Duodenal mucosa (tissue), 2 donors: ENCODE results near the gene DNAH2.
"Not testable (repeated sequence)": the region's sequence is repeated elsewhere in the genome, so short reads cannot be mapped to it uniquely, and the experiment has no call there.

Experiments
- H3K27ac ChIP-seq: one replicate; pipeline ENCODE4 v1.7.0; 2013; ENCODE audit warnings: low read depth, low read length
- H3K27me3 ChIP-seq, 2 donors: one replicate each; pipeline ENCODE4 v1.7.0; 2013; ENCODE audit warnings: low read length in 2 of 2, control low read depth in 1 of 2; ENCODE audit not compliant: insufficient read depth in 2 of 2, control insufficient read depth in 1 of 2
- H3K36me3 ChIP-seq, 2 donors: one replicate each; pipeline ENCODE4 v1.7.0; 2013; ENCODE audit warnings: low read length in 2 of 2, control low read depth in 1 of 2; ENCODE audit not compliant: insufficient read depth in 2 of 2, control insufficient read depth in 1 of 2
- H3K4me1 ChIP-seq, 2 donors: one replicate each; pipeline ENCODE4 v1.7.0; 2013; ENCODE audit warnings: low read length in 2 of 2, control low read depth in 1 of 2; ENCODE audit not compliant: insufficient read depth in 2 of 2, control insufficient read depth in 1 of 2
- H3K4me3 ChIP-seq, 2 donors: one replicate each; pipeline ENCODE4 v1.7.0; 2013; ENCODE audit warnings: low read length in 2 of 2, low read depth in 1 of 2
- H3K9ac ChIP-seq, 2 donors: one replicate each; pipeline ENCODE4 v1.7.0; 2013; ENCODE audit warnings: low read length in 2 of 2, low read depth in 1 of 2
- H3K9me3 ChIP-seq, 2 donors: one replicate each; pipeline ENCODE4 v1.7.0; 2013; ENCODE audit warnings: low read length in 2 of 2, control low read depth in 1 of 2; ENCODE audit not compliant: control insufficient read depth in 1 of 2

The DNAH2 gene

DNA sequence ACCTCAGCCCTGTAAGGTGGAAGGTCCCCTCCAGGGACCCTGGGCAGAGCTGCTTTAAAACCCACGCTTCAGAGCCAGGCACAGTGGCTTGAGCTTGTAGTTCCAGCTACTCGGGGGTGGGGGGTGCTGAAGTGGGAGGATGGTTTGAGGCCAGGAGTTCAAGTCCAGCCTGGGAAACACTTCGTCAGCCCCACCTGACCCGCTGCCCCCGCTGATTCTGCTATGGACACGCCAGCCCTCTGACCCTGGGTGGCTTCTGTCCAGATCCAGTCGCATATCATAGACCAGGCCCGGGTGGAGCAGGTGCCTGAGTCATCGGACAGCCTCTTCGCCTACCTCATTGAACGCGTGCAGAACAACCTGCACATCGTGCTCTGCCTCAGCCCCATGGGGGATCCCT lies 81.3 kb downstream of the DNAH2 start:
- Histone ChIP-seq H3K4me1 (no peaks in the 10 kb centered on the region), H3K9me3 (no peaks in the 10 kb centered on the region)

DNA sequence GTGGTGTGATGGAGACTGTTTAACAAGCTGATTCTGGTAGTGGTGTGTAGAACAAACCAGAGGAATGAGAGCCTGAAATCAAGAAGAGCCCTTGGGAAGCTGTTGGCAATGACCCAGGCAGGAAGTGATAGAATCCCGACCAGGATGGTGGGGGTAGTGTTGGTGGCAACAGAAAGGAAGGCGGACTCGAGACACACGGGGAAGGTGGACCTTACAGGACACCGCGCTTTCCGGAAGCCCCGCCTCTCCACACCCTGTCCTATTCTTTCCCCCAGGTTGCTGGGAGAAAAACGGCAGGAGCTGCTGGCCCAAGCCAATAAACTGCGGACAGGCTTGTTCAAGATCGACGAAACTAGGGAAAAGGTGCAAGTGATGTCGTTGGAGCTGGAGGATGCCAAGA lies 86.4 kb downstream of the DNAH2 start:
- Histone ChIP-seq H3K36me3 (no peaks in the 10 kb centered on the region), H3K27ac (no peak overlapping the region), H3K4me1 (no peaks in the 10 kb centered on the region), H3K27me3 (peaks cover 0 to 2% of the 10 kb centered on the region in 2 donors), H3K9me3 (no peaks in the 10 kb centered on the region), H3K9ac (no peak overlapping the region), H3K4me3 (peak overlapping the region in 1 of 2 donors; percentile 16)

More for the DNA sequence above, 81.3 kb downstream of the DNAH2 start:
- Histone ChIP-seq H3K27ac (no peak overlapping the region), H3K4me3 (no peak overlapping the region), H3K36me3 (no peaks in the 10 kb centered on the region), H3K9ac (no peak overlapping the region), H3K27me3 (peaks cover 0 to 6% of the 10 kb centered on the region in 2 donors)

DNA sequence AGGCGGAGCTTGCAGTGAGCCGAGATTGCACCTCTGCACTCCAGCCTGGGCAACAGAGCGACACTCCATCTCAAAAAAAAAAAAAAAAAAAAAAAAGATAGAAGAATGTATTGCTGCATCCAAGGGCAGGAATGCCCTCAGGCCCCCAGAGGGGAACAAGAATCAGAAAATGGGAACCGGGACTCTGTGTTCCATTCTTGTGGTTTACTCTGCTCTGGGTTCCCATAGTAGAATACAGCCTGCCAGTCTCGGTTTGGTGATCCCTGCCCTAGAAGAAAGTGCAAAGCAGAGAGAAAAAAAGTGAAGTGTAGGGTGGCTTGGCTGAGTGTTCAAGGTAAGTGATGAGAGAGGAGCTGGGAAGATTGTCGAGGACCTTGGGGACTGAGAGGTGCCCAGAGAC lies 89.0 kb downstream of the DNAH2 start:
- Histone ChIP-seq H3K9me3 (no peaks in the 10 kb centered on the region), H3K36me3 (no peaks in the 10 kb centered on the region), H3K27ac (no peak overlapping the region), H3K9ac (no peak overlapping the region), H3K4me3 (no peak overlapping the region), H3K4me1 (no peaks in the 10 kb centered on the region), H3K27me3 (no peaks in the 10 kb centered on the region)

DNA sequence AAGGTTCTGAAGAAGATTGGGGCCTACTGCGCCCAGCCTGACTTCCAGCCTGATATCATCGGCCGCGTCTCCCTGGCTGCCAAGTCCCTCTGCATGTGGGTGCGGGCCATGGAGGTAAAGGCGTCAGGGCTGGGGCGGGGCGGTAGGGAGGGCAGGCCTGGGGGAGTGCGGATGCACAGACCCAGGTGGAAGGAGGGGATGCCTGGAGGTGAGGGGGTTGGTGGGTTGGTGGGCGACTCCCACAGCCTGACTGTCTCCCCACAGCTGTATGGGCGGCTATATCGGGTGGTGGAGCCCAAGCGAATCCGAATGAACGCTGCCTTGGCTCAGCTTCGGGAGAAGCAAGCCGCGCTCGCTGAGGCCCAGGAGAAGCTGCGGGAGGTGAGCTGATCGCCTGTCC lies 89.7 kb downstream of the DNAH2 start:
- no peaks in the 10 kb centered on the region for H3K9me3 ChIP-seq
- no peaks in the 10 kb centered on the region for H3K36me3 ChIP-seq
- H3K9ac ChIP-seq: no peak overlapping the region
- no peaks in the 10 kb centered on the region for H3K4me1 ChIP-seq
- H3K4me3 ChIP-seq: no peak overlapping the region
- no peak overlapping the region for H3K27ac ChIP-seq
- H3K27me3 ChIP-seq: no peaks in the 10 kb centered on the region

DNA sequence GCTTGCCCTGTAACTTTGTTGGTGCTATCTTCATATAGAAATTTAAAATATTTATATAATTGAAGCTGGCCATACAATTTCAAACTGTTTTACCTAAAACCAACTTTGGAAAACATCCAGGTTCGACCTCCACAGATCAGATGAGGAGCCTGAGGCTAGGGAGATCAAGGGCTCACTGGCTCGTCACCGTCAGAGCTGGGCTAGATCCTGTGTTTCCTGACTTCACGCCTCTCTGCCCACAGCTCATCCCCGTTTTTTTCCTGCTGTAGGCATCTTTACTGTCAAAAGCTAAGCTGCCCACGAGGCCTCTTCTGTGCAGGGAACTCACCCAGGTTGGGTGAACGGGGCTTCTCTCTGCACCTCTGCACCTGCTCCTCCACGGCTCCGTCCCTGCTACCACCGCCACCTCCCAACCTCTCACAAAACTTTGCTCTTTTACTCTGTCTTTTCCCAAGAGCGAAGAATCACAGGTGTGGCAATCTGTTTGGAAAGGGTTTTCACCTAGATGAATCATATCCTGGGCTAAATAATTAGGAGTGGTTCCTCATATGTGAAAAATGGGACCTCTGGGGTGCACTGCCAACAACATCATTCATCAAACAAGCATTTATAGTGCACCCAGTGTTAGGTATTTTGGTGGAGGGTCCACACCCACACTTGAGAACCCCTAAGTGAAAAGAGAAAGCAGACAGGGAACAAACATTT lies 91.7 kb downstream of the DNAH2 start:
- Histone ChIP-seq H3K9ac (no peak overlapping the region), H3K4me1 (no peaks in the 10 kb centered on the region), H3K27me3 (no peaks in the 10 kb centered on the region), H3K4me3 (no peak overlapping the region), H3K27ac (no peak overlapping the region), H3K9me3 (no peaks in the 10 kb centered on the region), H3K36me3 (no peaks in the 10 kb centered on the region)

DNA sequence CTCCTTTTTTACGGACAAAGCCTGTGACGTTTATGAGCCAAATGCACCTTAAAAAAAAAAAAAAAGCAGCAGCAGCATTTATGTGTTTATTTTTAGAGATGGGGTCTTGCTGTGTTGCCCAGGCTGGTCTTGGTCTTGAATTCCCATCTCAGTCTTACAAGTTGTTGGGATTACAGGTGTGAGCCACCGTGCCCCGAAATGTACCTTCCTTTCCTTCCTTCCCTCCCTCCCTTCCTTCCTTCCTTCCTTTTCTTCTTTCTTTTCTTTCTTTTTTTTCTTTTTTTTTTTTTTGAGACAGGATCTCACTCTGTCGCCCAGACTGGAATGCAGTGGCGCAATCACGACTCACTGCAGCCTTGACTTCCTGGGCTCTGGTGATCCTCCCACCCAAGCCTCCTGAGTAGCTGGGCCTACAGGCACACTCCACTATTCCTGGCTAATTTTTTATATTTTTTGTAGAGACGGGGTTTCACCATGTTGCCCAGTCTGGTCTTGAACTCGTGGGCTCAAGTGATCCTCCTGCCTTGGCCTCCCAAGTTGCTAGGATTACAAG lies 92.3 kb downstream of the DNAH2 start:
- H3K36me3 ChIP-seq, H3K27ac ChIP-seq, H3K4me3 ChIP-seq, H3K4me1 ChIP-seq, H3K27me3 ChIP-seq, H3K9ac ChIP-seq, H3K9me3 ChIP-seq: not testable (repeated sequence)

DNA sequence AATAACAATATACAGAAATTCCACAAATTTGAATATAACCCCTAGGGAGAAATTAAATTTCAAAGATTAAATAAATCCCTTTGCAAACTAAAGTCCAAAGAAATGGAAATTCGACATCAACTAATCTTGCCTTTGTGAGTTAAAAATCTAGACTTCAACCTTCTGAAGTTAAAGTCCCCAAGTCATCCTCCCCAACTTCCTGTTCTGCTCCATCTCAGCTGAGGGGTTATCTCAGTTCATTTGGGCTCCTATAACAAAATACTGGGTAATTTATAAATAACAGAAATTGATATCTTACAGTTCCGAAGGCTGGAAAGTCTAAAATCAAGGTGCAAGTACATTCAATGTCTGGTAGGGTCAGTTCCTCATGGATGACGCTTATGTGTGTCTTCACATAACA lies 93.7 kb downstream of the DNAH2 start:
- Histone ChIP-seq H3K9me3 (no peaks in the 10 kb centered on the region), H3K4me3 (no peak overlapping the region), H3K36me3 (no peaks in the 10 kb centered on the region), H3K9ac (no peak overlapping the region), H3K27me3 (no peaks in the 10 kb centered on the region), H3K27ac (no peak overlapping the region), H3K4me1 (no peaks in the 10 kb centered on the region)

DNA sequence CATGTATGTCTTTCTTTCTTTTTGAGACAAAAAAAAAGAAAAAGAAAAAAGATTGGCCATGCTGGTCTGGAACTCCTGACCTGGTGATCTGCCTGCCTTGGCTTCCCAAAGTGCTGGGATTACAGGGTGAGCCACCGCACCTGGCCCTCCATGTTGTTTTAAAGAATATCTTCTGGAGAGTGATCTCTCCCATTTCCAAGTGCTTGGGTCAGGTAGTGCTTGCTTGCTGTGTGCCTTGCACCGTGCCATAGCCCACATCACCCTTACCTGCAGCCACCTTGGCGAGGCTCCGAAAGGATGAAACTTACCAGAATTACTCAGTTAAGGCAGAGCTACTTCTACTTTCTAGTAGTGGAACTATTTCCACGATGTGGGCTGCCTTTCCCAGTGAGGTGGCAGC lies 97.4 kb downstream of the DNAH2 start:
- H3K4me1 ChIP-seq: no peaks in the 10 kb centered on the region
- no peaks in the 10 kb centered on the region for H3K9me3 ChIP-seq
- no peak overlapping the region for H3K4me3 ChIP-seq
- H3K9ac ChIP-seq: no peak overlapping the region
- no peak overlapping the region for H3K27ac ChIP-seq
- no peaks in the 10 kb centered on the region for H3K27me3 ChIP-seq
- no peaks in the 10 kb centered on the region for H3K36me3 ChIP-seq

DNA sequence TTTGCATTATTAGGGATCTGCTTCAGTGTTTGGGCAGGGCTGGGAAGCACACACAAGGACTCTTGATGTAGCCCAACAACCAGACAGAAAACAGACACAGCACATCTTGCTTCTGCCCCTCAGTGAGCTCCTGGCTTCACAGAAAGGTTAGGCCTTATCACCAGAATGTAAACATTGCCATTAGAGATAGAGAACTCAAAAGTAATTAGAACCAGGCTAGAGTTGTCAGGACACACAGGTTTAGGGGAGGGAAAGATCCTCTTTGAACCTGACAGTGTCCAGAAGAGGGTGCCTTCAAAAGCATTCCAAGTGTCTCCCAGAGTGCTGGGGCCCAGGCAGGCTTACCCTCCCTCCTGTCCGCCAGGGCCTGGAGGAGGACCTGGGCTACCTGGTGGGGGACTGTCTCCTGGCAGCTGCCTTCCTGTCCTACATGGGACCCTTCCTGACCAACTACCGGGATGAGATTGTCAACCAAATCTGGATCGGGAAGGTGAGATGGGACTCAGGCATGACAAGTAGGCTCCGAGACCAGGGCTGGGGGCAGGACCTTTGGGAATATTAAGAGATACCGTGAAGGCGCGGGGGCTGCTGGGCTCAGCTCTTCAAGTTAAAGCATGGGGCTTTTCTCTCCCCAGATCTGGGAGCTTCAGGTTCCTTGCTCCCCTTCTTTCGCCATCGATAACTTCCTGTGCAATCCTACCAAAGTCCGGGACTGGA lies 99.5 kb downstream of the DNAH2 start:
- H3K27me3 ChIP-seq: no peaks in the 10 kb centered on the region
- H3K27ac ChIP-seq: no peak overlapping the region
- no peak overlapping the region for H3K9ac ChIP-seq
- no peaks in the 10 kb centered on the region for H3K36me3 ChIP-seq
- H3K4me3 ChIP-seq: no peak overlapping the region
- no peaks in the 10 kb centered on the region for H3K4me1 ChIP-seq
- H3K9me3 ChIP-seq: no peaks in the 10 kb centered on the region

DNA sequence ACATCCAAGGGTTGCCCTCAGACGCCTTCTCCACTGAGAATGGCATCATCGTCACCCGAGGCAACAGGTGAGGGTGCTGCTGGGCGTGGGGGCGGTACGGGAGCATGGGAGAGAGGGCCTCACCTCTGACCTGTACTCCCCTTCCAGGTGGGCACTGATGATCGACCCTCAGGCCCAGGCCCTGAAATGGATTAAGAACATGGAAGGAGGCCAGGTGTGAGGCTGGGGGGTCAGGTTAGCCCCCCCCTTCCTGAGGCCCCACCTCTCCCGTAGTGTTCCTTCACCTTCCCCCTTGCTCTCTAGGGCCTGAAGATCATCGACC lies 100.1 kb downstream of the DNAH2 start:
- H3K4me1 ChIP-seq: no peaks in the 10 kb centered on the region
- no peak overlapping the region for H3K9ac ChIP-seq
- H3K27ac ChIP-seq: no peak overlapping the region

More for the DNA sequence above, 100.1 kb downstream of the DNAH2 start:
- H3K36me3 ChIP-seq: no peaks in the 10 kb centered on the region
- no peaks in the 10 kb centered on the region for H3K27me3 ChIP-seq
- no peaks in the 10 kb centered on the region for H3K9me3 ChIP-seq
- H3K4me3 ChIP-seq: no peak overlapping the region
